CD4-positive, CD25-positive, alpha-beta regulatory T cell (primary cell): ENCODE results near the gene SPACA4. TPM values are rescaled to one million over a fixed set of nuclear protein-coding genes. Genes with fewer than 3 reads are reported as not detected.

Experiments
- ATAC-seq, 2 donors: fragments of 150-1000 bp; cut with Tn5 transposase; one replicate each; pipeline ENCODE4 v1.10.0; 2021; ENCODE audit warnings: low read depth in 2 of 2, moderate number of reproducible peaks in 2 of 2, moderate library complexity in 1 of 2
- DNase-seq, 3 donors: peaks; one replicate each; pipeline versions ENCODE4 v3.0.0 to v3.0.0-alpha.2; 2012 to 2022; ENCODE audit warnings: mixed read lengths in 1 of 3
- H3K27ac ChIP-seq: one replicate; pipeline ENCODE4 v1.7.0; 2013; ENCODE audit warnings: mild to moderate bottlenecking, low read length; ENCODE audit not compliant: insufficient read depth, poor library complexity, severe bottlenecking
- H3K27me3 ChIP-seq: one replicate; pipeline ENCODE4 v1.7.0; 2013; ENCODE audit warnings: low read length; ENCODE audit not compliant: control insufficient read depth, insufficient read depth
- H3K36me3 ChIP-seq: one replicate; pipeline ENCODE4 v1.7.0; 2013; ENCODE audit warnings: mild to moderate bottlenecking, low read length, moderate library complexity; ENCODE audit not compliant: control insufficient read depth, insufficient read depth
- H3K4me1 ChIP-seq: 2 replicates; pipeline ENCODE4 v1.7.0; 2013; ENCODE audit warnings: mild to moderate bottlenecking, low read length; ENCODE audit not compliant: insufficient read depth, control insufficient read depth, poor library complexity, severe bottlenecking
- H3K4me3 ChIP-seq: one replicate; pipeline ENCODE4 v1.7.0; 2013; ENCODE audit warnings: low read depth, mild to moderate bottlenecking, low read length, moderate library complexity
- H3K9me3 ChIP-seq, 2 experiments: 1 replicate in 1 of 2; 2 replicates in 1 of 2; pipeline ENCODE4 v1.7.0; 2013; ENCODE audit warnings: low read length in 2 of 2, mild to moderate bottlenecking in 1 of 2, moderate library complexity in 1 of 2; ENCODE audit not compliant: control insufficient read depth in 2 of 2
- H3K27ac Mint-ChIP-seq, 3 donors: one replicate each; pipeline ENCODE4 v1.8.0; 2020 to 2022; ENCODE audit warnings: mild to moderate bottlenecking in 3 of 3, mixed read lengths in 3 of 3, moderate library complexity in 2 of 3
- H3K27me3 Mint-ChIP-seq: one replicate; pipeline ENCODE4 v1.8.0; 2022; ENCODE audit warnings: mild to moderate bottlenecking, mixed read lengths
- H3K36me3 Mint-ChIP-seq: one replicate; pipeline ENCODE4 v1.8.0; 2020; ENCODE audit warnings: mixed read lengths
- H3K4me1 Mint-ChIP-seq, 4 donors: one replicate each; pipeline ENCODE4 v1.8.0; 2020 to 2022; ENCODE audit warnings: mixed read lengths in 4 of 4, mild to moderate bottlenecking in 1 of 4
- H3K4me3 Mint-ChIP-seq, 4 donors: one replicate each; pipeline ENCODE4 v1.8.0; 2020 to 2022; ENCODE audit warnings: mild to moderate bottlenecking in 4 of 4, mixed read lengths in 4 of 4, moderate library complexity in 3 of 4
- H3K9me3 Mint-ChIP-seq, 7 donors: one replicate each; pipeline ENCODE4 v1.8.0; 2020 to 2022; ENCODE audit warnings: mixed read lengths in 7 of 7, mild to moderate bottlenecking in 3 of 7, moderate library complexity in 2 of 7
- polyA plus RNA-seq, 4 donors: library from polyadenylated mRNA; unstranded; fragments of 300-500 nt; fragmentation: Illumina TruSeq; gene quantifications; one replicate each; pipeline ENCODE4 v1.2.3, GENCODE V29; 2021
- total RNA-seq: library from RNA; stranded (reverse); gene quantifications from one replicate; pipeline ENCODE4 v1.2.3, GENCODE V29; 2022

The SPACA4 gene
- total and polyA plus RNA-seq, 5 donors from 2014 or later = 0.25 TPM; not detected in 4

DNA sequence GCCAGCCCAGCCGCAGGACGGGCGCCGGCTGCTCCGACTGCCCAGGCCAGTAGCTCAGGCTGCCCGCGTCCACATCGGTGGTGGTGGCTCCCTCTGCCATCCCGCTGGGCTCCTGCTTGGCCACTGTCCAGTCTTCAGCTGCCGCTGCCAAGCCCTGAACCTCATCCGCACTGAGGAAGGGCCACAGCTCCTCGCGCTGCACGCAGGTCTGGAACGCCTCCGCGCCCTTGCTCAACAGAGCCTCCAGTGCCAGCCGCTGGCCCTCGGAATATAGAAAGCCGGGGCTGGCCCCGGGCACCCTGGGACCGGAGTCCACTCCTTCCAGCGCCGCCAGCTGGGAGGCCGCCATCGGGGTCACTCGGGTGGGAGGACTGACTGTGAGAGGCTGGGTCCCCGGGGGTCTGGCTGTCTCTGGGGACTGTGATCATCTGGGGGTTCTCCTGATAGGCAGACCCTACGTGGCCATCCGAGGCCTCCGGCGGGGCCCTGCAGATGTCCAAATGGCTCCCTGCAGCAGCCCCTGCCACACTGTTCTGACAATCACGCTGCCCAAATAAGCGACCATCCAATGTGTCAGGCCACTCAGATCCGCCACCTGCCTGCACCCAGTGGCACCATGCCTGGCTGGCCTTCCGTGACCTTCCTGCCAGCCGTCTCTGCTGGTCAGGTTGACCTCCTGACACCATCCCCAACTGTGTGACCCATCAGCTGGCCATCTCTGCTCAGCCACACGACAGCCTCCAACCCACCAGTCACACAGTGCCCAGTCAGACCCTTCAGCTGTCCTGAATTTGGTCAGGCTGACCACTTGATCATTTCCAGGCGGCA is 6.7 kb downstream of the SPACA4 start:
- peak overlapping the region in 1 of 3 donors; percentile 36 for H3K27ac Mint-ChIP-seq
- no peak for DNase-seq

DNA sequence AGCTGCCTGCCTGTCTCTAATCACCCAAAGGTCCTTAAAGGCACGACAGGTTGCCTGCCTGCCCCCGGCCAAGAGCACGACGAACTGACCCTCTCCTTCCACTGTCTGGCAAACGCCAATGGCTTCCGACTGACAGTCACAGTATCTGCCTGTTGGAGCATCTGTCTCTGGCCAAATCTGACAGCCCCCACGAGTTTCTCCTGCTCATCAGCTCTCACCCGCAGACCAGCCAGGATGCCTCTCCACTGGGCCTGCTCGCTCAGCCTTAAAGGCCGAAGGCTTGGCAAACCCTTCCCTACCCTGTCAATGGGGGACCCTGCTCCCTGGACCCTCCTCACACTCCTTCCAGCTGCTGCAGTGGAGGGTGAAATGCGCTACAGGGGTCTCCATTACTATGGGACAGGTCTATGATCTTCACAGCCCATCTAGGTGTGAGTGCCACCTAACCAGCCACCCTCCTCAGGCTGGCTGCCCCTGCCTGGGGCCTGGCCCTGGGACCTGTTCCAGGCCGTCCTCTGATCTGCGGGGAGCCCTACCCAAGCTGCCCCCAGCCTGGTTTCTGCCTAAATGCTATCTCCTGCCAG is 7.4 kb downstream of the SPACA4 start:
- H3K27ac ChIP-seq = no peak overlapping the region
- H3K27me3 Mint-ChIP-seq = no peaks in the 10 kb centered on the region
- peaks cover 27% of the 10 kb centered on the region for H3K36me3 ChIP-seq
- H3K27me3 ChIP-seq = no peaks in the 10 kb centered on the region
- H3K4me1 ChIP-seq = peaks cover 28% of the 10 kb centered on the region
- DNase-seq = no peak
- peak overlapping the region in 2 of 3 donors; percentile 36 to 67 for H3K27ac Mint-ChIP-seq
- no peaks in the 10 kb centered on the region for H3K9me3 ChIP-seq
- no peak overlapping the region for H3K4me3 ChIP-seq
- peaks cover 17% of the 10 kb centered on the region for H3K36me3 Mint-ChIP-seq
- H3K4me3 Mint-ChIP-seq = peak overlapping the region in 1 of 4 donors; percentile 65
- no peak for ATAC-seq
- H3K4me1 Mint-ChIP-seq = peaks cover under 1 to 36% (median 18%) of the 10 kb centered on the region in 4 donors
- no peaks in the 10 kb centered on the region for H3K9me3 Mint-ChIP-seq

More for the DNA sequence above, 6.7 kb downstream of the SPACA4 start:
- H3K27ac ChIP-seq = no peak overlapping the region
- Mint-ChIP-seq H3K4me1 (peaks cover 0 to 29% (median 19%) of the 10 kb centered on the region in 4 donors), H3K9me3 (no peaks in the 10 kb centered on the region), H3K4me3 (peak overlapping the region in 1 of 4 donors; percentile 41), H3K27me3 (no peaks in the 10 kb centered on the region), H3K36me3 (peaks cover 17% of the 10 kb centered on the region)
- peaks cover 27% of the 10 kb centered on the region for H3K36me3 ChIP-seq
- peaks cover 30% of the 10 kb centered on the region for H3K4me1 ChIP-seq
- no peaks in the 10 kb centered on the region for H3K9me3 ChIP-seq
- no peaks in the 10 kb centered on the region for H3K27me3 ChIP-seq
- no peak for ATAC-seq
- no peak overlapping the region for H3K4me3 ChIP-seq

DNA sequence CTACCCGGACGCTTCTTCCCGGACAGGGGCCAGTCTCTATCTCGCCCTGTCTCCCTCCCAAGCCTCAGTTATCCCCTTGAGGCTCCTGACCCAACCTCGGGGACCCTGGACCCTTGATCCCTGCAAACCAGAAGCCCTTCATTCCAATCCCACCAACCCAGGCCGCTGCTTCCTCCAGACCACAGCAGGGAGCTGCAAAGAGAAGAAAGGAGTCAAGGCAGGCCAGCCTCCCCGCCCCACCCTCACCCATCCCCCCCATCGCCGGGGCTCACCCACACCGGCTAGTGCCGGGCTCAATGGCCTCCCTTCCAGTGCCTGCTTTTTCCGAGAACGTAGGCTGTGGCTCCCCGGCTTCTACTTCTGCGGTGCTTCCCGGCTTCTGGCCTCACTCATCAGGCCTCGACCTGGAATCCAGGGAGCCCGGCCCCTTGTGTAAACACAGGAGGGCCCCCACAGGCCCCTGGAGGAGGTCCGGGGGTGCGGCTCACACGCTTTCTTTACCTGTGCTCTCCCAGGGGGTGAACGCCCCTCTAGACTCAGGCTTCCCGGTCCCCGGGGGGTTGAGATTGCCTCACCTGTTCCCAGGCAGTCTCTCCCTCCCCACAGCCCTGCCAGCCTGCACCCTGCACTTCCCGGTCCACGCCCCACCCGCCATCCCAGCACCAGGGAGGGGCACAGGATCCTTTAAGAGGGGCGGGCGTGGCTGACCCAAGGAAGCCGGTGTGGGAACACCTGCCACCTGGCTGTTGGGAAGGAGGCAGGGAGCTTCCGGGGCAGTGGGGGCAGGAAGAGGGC is 8.1 kb downstream of the SPACA4 start, which contains the start of gene FAM83E:
FAM83E (minus strand) TSS at position 641 of the 795 bp plus-strand sequence. CDS start 1,704 bp downstream, outside the sequence.
- H3K27me3 Mint-ChIP-seq = no peaks in the 10 kb centered on the region
- Histone ChIP-seq H3K27ac (no peak within 1 kb of the TSS), H3K4me3 (no peak within 1 kb of the TSS), H3K27me3 (no peaks in the 10 kb centered on the region), H3K4me1 (peaks cover 29% of the 10 kb centered on the region), H3K9me3 (no peaks in the 10 kb centered on the region), H3K36me3 (peaks cover 27% of the 10 kb centered on the region)
- H3K4me3 Mint-ChIP-seq = peak within 1 kb of the TSS in 2 of 4 donors; percentile 28 to 100
- no peaks in the 10 kb centered on the region for H3K9me3 Mint-ChIP-seq
- DNase-seq (no peak), ATAC-seq (no peak)
- H3K36me3 Mint-ChIP-seq = peaks cover 17% of the 10 kb centered on the region
- peak within 1 kb of the TSS in 2 of 3 donors; percentile 36 to 67 for H3K27ac Mint-ChIP-seq
- peaks cover 4 to 43% (median 23%) of the 10 kb centered on the region in 4 donors for H3K4me1 Mint-ChIP-seq

DNA sequence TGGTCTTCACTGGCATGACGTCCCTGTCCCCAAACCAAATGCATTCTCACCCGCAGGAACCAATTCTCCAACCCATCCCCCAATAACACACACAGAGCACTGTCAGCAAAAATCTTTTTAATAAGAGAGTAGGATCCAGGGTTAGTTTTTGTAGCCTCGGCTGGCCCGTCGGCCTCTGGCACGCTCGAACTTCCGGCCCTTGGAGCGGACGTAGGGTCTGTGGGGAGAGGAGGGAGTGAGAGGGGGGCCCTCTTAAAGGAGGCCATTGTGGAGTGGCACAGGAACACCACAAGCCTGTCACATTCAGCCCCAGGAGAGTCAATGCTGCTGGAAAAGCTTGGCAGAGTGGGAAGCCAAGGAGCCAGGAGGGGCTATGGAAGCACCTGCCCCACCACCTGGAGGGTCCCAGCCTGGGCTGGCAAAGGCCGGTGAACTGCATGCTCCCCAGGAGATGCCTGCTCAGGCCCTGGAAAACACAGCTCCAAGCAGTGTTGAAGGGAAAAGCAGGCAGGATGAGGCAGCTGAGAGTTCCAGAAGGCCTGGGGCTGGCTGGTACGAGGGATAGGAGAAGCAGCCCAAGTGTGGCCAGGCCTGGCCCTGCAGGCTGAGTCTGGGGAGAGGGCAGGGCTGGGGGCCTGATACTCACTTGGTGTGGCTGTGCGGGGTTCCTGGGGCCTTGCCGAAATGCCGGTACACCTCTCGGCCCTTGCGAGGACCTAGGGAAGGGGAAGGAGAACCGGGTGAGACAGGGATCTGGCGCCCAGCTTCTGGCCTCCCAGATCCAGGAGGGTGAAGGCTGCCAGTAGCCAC is 8.9 kb downstream of the SPACA4 start:
- peaks cover 4 to 51% (median 28%) of the 10 kb centered on the region in 4 donors for H3K4me1 Mint-ChIP-seq
- H3K36me3 Mint-ChIP-seq = peaks cover 17% of the 10 kb centered on the region
- peak overlapping the region in 2 of 4 donors; percentile 28 to 100 for H3K4me3 Mint-ChIP-seq
- Histone ChIP-seq H3K27me3 (no peaks in the 10 kb centered on the region), H3K27ac (no peak overlapping the region), H3K36me3 (peaks cover 27% of the 10 kb centered on the region), H3K4me1 (peaks cover 33% of the 10 kb centered on the region), H3K9me3 (no peaks in the 10 kb centered on the region), H3K4me3 (no peak overlapping the region)
- H3K27ac Mint-ChIP-seq = no peak overlapping the region
- H3K27me3 Mint-ChIP-seq = no peaks in the 10 kb centered on the region
- ATAC-seq = no peak
- H3K9me3 Mint-ChIP-seq = no peaks in the 10 kb centered on the region
- DNase-seq = no peak

DNA sequence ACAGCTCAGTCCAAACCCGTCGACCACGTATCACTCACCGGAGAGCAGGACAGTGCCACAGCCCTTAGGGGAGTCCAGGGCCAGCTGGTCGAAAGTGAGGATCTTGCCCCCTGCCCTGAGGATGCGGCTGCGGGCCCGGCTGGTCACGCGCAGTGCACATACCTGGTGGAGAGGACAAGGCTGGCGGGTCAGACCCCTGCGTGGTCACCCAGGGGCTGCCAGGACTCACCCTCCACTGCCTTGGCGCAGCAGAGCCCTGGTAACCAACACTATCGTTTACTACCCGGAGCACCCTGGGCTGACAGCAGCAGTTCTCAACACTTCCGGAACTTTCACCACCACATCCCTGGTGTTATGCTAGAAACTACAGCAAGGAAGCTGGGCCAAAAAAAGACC is 9.5 kb downstream of the SPACA4 start:
- Histone ChIP-seq H3K9me3 (no peaks in the 10 kb centered on the region), H3K4me3 (no peak overlapping the region), H3K27me3 (no peaks in the 10 kb centered on the region), H3K4me1 (peaks cover 33% of the 10 kb centered on the region), H3K27ac (peak overlapping the region; percentile 18), H3K36me3 (peaks cover 27% of the 10 kb centered on the region)
- no peak for ATAC-seq
- Mint-ChIP-seq H3K27ac (peak overlapping the region in 1 of 3 donors; percentile 83), H3K4me1 (peaks cover 4 to 51% (median 28%) of the 10 kb centered on the region in 4 donors), H3K27me3 (no peaks in the 10 kb centered on the region), H3K36me3 (peaks cover 17% of the 10 kb centered on the region), H3K9me3 (no peaks in the 10 kb centered on the region), H3K4me3 (peak overlapping the region; percentile 76 to 100 (median 97))
- no peak for DNase-seq

DNA sequence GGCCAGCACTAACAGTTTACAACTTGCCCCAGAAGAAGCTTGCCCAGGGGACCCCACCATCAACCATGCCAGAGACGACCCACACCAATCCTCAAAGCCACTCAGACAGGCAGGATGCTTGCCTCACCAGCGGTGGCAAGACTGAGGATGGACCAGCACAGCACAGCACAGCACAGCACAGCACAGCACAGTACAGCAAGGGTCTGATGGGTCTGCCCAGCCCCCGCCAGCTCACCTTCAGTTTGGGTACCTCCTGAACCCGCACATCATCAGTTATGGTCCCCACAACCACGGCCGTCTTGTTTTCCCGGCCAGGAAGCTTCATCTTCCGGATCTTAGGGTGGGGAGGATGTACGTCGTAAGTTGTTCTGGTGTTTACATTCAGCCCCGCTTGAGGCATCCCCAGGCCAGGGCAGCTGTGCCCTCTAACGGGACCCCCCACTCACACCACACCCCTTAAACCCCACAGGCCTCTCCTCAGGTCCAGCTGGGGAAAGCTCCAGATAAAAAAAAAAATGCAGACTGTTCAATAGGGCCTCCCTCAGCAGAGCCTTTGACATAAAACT is 10.0 kb downstream of the SPACA4 start:
- peak overlapping the region; percentile 18 for H3K27ac ChIP-seq
- Mint-ChIP-seq H3K27ac (peak overlapping the region in 2 of 3 donors; percentile 43 to 83), H3K36me3 (peaks cover 17% of the 10 kb centered on the region), H3K27me3 (no peaks in the 10 kb centered on the region), H3K4me3 (peak overlapping the region; percentile 97 to 100 (median 98)), H3K9me3 (no peaks in the 10 kb centered on the region), H3K4me1 (peaks cover 4 to 51% (median 30%) of the 10 kb centered on the region in 4 donors)
- H3K36me3 ChIP-seq = peaks cover 27% of the 10 kb centered on the region
- H3K4me3 ChIP-seq = peak overlapping the region; percentile 32
- no peak for ATAC-seq
- no peaks in the 10 kb centered on the region for H3K9me3 ChIP-seq
- peaks cover 33% of the 10 kb centered on the region for H3K4me1 ChIP-seq
- no peaks in the 10 kb centered on the region for H3K27me3 ChIP-seq
- no peak for DNase-seq
